Daoy (cell line): ENCODE results near the gene ZCCHC2. TPM values are rescaled to one million over a fixed set of nuclear protein-coding genes. Genes with fewer than 3 reads are reported as not detected.
A peak's percentile ranks its signal among the peaks of the same experiment; 100 is the strongest.

Experiments
- DNase-seq: peaks from one replicate; pipeline ENCODE4 v3.0.0-alpha.2; 2015; ENCODE audit warnings: low read depth
- total RNA-seq: library from RNA; depleted of rRNA; stranded (reverse); fragments of >200 nt; shearing (Covaris generic); gene quantifications from 2 replicates; pipeline ENCODE4 v1.2.3, GENCODE V29; 2014; rRNA removed

ZCCHC2 gene
- 3.1 and 4.2 TPM in 2 replicates for total RNA-seq

DNA sequence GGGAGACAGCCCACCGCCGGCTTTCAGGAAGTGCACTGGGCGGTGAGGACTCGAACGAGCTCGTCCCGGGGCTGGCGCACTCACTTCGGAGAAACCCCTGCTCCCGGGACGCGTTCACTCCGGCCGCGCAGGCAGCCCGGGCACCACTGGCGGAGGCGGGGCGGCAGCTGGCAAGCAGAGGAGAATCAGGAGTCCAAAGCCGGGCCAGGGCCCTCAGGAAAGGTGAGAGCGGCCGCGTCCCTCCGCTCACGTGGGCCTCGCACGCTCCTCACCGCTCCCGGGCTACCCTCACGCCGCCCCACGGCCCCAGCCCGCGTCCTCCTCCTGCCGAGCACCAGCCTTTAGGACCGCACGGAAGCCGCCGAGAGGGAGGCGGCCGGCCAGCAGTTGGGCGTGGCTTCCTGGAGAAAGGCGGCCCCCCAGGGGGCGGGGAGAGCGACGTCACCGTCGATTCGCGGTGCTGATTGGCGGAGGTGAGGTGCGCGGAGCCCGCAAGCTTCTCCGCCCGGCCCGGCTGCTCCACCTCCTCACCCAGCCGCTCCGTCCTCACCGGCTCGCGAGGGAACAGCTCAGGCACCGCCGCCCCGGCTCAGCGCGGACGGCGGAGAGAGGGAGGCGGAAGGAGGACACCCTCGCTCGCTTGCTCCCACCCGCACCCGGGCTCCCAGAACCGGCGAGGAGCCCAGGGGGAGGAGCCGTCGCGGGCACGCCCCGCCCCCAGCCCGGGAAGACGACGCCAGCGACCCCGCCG lies at the start of gene ZCCHC2:
Gene ZCCHC2, plus strand, starts transcription at position 522 of the 751 bp plus-strand sequence. CDS start 400 bp downstream, outside the sequence.
- peak; percentile 96 for DNase-seq

DNA sequence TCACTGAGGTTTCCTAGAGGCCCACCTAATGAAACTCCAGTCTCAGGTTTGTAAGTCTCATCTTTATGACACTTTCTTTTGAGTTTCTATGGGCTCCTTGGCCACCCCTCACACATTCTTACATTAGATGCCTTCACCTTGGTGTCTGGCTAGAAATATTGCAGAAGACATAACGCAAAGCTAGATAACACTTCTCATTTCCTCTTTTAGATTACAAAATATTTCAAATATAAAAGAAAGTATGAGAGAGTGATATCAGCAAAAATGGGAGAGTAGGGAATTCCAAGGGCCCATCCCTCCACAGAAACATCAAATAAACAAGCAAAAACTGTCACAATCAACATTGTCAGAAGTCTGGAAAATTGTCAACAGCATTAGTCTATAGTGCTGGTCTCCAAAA lies 43.3 kb upstream of the ZCCHC2 start:
- DNase-seq, result no peak

DNA sequence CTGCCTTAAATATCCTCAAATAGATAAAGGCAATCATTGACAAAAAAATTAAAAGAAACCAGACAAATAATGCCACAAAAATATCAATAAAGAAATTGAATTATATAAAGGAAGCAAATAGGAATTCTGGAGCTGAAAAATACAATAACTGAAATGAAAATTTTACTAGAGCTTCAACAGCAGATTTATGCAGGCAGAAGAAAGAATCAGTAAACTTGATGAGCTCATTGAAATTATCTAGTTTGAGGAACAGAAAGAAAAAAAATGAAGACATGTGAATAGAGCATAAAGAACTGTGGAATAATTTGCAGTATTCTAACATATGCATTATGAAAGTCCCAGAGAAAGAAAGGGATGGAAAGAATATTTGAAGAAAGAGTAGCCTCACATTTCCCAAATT lies 41.9 kb upstream of the ZCCHC2 start:
- no peak for DNase-seq

DNA sequence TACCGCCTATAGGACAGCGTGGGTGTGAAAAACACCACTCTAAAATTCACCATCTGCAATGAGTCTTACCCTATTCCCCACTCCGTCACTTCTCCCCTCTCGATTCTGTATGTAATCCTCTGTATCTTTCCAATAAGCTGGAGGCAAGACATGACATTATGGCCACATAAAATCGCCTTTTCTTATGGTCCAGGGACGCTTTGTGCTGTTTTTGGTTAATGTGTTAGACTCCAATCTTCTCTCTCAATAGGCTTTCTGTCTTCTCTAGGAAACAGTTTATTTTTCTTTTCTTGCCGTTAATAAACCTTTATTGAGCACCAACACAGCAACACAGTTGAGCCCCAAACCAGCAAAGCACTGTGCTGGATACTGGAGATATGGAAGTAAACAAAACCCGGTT lies 37.9 kb upstream of the ZCCHC2 start:
- DNase-seq, result no peak

DNA sequence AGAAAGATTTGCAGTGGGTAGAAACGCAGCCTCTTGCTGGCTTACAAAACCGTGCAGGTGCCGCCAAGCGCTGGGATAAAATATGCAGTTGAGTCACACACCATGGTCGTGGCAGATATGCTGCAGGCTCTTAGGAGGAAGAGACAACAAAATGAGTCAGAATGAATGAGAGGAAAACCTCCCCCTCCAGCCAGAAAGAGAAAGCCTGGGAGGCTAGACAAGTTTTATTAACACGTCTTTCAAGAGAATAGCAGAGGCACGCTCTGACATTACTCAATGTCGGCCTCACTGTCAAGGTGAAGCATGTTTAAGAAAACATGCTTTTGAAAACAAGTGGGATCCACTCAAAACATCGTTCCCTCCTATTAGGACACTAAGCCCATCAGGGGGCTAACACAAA lies 37.1 kb upstream of the ZCCHC2 start:
- DNase-seq, result peak; percentile 77

DNA sequence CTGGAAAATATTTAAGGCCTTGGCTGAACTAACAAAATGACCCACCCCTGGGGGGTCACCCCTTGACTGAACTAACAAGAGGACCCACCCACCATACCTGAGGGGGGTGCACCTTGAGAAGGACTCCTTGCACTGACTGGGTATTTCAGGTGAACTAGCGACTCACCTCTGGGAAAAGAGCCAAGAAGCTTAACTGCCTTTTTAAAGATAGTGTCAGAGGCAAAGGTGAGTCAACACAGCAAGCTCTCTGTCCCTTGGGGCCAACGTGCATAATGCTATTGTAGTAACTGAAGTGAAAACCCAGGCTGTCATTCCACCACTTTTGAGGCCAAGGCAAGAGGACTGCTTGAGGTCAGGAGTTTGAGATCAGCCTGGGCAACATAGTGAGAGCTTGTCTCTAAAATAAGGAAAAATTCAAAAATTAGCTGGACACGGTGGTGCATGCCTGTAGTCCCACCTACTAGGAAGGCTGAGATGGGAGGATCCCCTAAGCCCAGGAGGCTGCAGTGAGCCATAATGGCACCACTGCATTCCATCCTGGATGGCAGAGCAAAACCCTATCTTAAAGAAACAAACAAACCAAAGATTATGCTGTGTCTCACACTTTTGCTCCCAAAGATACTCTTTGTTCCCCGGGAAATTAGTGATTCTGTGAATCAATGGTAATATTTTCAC lies 36.4 kb upstream of the ZCCHC2 start:
- DNase-seq, result peak; percentile 58

DNA sequence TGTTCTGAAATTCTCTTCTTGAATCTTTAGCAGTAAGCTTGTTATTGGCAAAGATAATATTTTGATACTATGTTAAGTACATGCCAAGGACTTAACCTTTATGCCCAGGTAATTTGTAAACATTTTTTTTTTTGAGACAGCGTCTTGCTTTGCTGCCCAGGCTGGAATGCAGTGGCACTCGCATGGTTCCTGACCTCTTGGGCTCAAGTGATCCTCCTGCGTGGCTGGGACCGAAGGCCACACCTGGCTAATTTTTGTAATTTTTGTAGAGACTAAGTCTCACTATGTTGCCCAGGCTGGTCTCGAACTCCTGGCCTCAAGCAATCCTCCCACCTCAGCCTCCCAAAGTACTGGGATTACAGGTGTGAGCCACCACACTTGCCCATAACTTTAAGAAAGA lies 35.7 kb upstream of the ZCCHC2 start:
- no peak for DNase-seq

DNA sequence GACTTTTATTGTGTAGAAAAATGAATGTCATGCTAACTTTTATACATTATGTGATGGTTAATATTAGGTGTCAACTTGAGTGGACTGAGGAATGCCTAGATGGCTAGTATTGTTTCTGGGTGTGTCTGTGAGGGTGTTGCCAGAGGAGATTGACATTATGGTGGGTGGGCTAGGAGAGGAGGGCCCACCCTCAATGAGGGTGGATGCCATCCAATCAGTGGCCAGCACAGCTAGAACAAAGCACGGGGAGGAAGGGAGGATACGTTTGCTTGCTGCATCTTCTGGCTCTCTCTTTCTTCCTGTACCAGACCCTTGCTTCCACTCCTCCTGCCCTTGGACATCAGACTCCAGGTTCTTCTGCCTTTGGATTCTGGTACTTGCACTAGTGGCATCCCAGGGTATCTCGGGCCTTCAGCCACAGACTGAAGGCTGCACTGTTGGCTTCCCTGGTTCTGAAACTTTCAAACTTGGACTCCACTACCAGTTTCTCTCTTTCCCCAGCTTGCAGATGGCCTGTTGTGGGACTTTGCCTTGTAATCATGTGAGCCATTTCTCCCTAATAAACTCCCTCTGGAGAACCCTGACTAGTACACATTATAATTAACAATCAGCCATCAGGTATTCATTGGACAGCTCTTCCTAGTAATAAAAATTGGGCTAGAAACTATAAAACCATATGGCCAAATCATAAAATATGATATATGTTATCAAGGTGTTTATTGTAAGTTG lies 31.7 kb upstream of the ZCCHC2 start:
- no peak for DNase-seq

DNA sequence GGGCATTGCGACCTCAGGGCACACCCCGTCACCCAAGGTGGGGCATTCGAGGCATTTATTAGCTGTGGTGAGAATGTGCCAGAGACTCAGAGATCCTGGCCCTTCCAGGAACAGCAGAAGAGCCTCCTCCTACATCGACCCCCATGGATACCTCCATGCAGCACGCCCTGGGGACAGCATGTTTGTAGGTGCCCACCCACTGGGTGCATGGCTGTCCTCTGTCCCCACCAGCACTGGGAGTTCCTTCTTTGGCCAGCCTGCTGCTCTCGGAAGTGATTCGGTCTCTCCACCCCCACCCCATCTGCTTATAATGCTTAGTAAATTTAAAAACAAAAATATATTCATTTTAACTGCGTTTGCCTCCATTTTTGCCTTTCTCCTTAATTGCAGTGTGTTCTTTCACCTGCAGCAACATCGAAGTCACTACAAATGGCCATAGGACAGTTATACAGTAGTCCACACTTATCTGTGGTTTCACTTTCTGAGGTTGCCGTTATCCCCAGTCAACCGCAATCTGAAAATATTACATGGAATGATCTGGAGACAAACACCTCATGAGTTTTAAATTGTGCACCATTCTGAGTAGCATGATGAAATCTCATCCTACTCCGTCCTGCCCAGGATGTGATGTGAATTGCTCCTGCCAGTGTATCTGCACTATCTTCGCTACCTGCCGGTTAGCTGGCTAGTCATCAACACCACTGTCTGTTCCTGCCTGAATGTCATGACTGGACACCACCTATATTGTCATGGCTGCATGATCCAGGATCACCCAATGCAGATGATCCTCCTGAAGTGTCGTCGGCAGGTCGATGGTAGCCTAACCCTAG lies 29.6 kb upstream of the ZCCHC2 start:
- DNase-seq, result no peak

DNA sequence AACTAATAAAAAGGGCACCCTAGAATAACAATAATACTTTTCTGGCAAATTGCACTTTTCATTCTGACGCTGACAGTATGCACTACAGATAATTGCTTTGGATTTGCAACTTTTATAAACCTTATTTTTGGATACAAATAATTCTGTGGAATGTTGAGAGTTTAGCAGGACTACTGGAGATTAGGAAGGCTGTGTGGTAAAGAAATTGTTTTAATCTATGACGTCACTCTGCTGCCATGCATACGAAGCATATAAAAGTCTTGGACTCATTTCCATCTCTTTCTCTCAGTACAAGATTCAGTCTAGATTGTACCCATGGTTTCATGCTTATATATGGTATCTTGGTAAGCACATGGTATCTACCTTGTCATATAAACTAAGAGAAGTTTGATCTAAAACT lies 28.1 kb upstream of the ZCCHC2 start:
- DNase-seq, result no peak

DNA sequence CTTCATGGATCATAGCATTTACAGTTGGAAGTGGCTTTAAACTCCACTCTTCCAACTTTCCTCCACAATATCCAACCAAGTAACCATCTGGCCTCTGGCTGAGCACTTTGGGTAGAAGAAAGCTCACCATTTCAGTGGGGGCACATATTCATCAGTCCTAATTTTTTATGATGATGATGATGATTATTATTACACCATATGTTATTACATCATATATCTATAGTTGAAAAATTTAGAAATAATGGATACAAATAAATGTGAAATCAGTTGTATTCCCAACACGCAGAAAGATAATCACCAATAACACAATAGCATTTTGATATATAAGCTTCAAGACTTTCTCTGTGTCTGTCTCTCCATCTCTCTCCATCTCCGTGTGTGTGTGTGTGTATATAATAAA lies 26.6 kb upstream of the ZCCHC2 start:
- DNase-seq, result no peak

DNA sequence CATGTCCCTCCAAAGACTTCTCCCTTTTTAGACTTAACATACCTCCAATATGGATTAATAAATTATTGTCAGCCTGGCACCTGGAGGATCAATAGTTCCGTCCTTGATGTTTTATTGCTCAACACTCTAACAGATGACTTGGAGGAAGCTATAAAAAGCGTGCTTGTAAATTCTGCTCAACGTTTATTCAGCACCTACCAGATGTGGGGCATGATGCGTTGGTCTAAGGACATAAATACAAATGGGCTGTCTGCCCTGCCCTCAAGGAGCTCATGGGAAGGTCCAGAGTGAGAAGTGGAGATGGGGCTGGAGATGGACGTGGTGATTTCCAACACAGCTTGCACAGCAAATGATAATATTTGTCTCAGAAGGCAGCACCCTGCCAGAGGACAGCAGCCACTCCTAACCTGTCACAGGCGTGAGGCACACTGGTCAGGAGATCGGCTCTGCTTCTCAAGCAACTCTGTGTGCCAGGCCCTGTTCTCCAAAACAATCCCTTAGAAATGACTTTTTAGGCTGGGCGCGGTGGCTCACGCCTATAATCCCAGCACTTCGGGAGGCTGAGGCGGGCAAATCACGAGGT lies 25.5 kb upstream of the ZCCHC2 start:
- no peak for DNase-seq

DNA sequence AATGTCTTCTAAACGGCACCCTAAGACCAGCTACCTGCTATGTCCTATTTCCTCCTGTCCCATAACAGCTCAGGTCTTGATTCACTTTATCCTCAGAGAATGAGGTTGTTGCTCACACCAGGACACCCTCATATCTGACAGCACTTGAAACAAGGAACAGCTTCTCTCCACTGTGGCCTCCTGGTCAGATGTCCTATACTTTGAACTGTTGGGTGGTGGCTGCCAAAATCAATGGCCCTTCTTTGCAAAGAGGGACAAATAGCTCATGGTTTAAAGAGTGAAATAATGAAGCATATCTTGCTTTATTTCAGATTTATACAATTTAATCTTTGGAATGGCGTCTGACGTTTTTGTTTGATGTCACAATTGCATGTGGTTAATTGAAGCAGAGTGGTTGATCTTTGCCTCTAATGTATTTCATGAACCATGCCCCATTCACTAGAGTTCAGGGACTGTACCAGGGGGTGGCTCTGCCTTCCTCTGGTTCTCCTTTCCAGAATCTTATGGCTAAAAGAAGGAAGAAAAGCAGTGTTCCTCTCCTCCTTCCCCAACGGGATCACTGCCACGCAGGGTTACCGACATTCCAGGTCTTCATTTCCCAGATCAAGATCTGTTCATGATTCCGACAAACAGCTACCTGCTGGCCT lies 24.1 kb upstream of the ZCCHC2 start:
- no peak for DNase-seq

DNA sequence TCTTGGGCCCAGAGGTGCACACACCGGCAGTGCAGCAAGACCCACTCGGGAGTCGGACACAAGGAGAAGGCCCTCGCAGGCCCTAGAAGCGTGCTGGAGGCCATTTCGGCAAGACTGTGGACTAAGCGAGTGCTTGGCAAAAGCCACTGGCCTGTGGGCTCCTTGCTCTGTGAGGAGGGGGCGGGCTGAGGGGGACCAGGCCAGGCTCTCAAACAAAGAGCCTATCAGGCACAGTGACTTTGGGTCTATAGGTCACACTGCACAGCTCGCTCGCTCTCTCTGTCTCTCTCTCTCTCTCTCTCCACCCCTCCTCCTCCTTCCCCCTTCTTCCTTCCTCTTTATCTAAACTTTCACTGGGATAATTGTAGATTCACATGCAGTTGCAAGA lies 23.6 kb upstream of the ZCCHC2 start:
- DNase-seq, result no peak

DNA sequence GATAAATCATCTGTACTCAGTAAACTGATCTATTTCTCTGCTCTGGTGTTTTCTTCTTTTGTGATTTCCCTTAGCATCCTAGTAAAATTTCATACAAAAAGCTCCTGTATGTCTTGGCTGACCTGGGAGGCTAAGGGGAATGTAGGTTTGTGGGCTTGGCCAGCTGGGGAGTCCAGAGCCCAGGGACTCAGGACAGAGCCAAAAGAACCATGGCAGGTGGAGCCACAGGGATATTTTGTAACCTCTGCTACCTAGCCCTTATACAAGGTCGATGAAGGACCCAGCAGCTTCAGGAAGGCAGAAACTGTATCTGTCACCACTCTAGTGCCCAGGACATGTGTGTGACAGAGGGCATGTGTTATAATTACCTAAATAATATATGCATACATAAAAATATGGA lies 22.7 kb upstream of the ZCCHC2 start:
- DNase-seq, result no peak

DNA sequence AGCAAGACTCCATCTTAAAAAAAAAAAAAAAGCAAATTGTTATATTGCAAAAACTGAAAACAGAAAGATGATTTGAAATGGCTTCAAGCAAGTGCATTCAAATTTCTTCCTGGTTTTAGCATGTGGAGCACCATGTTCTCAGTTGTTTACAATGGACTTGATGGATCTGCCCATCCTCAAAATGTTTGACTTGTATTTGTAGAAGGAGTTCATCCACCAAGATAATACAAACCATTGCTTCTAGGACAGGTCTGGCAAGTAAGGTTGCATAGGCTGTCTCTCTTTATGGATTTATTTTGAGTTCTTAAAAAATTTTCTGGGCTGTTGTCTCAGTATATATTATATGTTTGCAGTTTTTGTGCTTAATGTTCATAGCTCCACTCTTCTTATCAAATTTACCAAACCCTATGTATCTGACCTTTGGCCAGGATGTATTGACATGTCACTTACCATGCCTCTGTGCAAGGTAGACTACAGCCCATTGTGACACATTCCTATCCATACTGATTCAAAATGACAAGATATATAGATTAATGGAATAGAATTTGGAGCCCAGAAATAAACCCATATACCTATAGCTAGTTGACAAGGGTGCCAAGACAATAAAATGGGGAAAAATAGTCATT lies 21.7 kb upstream of the ZCCHC2 start:
- DNase-seq, result no peak

DNA sequence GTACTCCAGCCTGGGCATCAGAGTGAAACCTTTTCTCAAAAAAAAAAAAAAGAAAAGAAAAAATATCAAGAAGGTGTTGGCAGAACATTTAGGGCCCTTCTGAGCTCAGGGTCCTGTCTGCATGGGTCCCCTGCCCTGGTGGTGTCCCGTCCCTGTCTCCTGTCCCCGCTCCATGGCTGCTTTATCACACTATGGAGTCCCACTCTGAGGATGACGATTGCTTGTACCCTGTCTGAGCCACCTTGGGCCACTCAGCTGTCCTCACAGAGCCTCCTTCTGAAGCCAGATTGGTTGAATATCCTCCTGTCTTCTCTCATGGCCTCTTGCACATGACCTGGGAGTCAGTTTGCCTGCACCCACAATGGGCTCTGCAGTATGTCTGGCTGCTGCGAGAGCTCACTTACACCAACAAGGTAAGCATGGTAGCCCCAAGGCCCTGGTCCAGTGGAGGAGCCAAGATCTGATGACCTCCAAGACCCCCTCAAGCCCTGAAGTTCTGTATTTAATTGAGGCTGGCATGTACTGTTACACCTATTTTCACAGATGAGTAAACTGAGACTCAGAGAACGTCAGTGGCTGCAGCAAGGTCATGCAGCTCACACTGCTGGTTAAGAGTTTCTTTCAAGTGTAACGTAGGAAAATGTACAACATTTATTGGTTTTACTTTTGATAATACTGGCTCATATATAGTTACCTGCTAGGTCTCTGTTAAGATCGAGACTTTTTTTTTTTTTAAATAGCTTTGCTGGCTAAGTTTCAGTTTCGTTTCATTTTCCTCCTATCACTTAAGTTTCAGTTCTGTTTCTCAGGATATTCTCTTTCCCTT lies 16.9 kb upstream of the ZCCHC2 start:
- DNase-seq, result no peak

DNA sequence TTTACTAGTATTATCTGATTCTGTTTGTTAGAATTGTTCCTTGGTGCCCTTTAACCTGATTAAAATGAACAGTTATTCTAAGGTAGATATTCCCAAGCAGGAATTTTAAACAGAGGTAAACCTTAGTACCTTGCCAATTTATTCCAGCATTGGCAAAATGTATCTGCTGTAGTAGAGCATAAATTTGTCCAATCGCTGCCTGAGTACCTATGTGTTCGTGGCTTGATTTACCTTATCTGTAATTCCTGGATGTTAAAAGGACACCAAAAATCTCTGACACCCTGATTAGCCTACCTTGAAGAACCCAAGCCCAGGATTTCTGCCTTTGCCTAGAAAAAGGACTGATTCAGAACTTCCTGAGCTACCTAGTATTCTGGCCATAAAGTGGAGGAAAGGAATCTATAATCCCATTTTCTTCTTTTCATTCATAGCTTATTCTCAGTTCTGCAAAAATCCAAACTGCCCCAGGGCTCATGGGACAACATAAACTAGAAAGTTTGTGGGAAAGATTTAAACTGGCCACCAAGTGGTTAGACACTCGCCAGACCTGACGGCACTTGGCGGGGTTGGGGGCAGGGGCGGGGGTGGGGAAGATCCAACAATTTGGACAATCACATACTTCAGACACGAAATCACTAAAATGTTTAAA lies 16.2 kb upstream of the ZCCHC2 start:
- no peak for DNase-seq

DNA sequence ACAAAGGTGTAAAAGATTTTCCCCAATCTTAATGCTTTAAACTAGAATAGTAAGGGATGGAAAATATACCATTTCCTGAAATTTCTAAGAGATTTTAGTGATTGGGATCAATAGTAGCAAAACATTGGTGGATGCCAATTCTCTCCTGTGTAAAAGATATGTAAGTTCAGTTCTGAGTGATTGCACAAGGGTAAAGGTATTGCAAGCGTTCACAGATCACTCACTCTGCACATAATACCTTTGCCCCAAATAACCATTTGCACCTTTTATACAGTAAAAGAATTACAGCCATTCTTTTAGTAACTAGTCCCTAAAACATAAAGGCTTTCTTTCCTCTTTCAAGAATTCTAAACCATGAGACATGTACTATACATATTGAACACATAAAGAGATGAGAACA lies 13.0 kb upstream of the ZCCHC2 start:
- DNase-seq, result no peak
